Chondrocyte (in vitro differentiated cells): Measurements from ENCODE around the gene COBL. TPM values are rescaled to one million over a fixed set of nuclear protein-coding genes. Genes with fewer than 3 reads are reported as not detected.
"Not testable (repeated sequence)": the region's sequence is repeated elsewhere in the genome, so short reads cannot be mapped to it uniquely, and the experiment has no call there.

Source experiments
- DNase-seq: peaks from one replicate; pipeline ENCODE4 v3.0.0; 2021; ENCODE audit warnings: mixed read lengths, low spot score
- H3K27ac Mint-ChIP-seq: one replicate; pipeline ENCODE4 v1.8.0; 2021; ENCODE audit warnings: mild to moderate bottlenecking, moderate library complexity, mixed read lengths; ENCODE audit not compliant: unreplicated experiment
- H3K27me3 Mint-ChIP-seq: 2 replicates; pipeline ENCODE4 v1.8.0; 2021; ENCODE audit warnings: low read depth, mixed read lengths
- H3K36me3 Mint-ChIP-seq: 2 replicates; pipeline ENCODE4 v1.8.0; 2021; ENCODE audit warnings: low read depth, mixed read lengths
- H3K4me1 Mint-ChIP-seq: 2 replicates; pipeline ENCODE4 v1.8.0; 2021; ENCODE audit warnings: low read depth, mild to moderate bottlenecking, mixed read lengths
- H3K4me3 Mint-ChIP-seq: one replicate; pipeline ENCODE4 v1.8.0; 2021; ENCODE audit warnings: mild to moderate bottlenecking, moderate library complexity, mixed read lengths; ENCODE audit not compliant: unreplicated experiment
- H3K9me3 Mint-ChIP-seq: 2 replicates; pipeline ENCODE4 v1.8.0; 2021; ENCODE audit warnings: low read depth, mixed read lengths
- CTCF ChIP-seq: fragments of 200-600 bp; sonication (generic); IDR thresholded peaks from 2 replicates; pipeline ENCODE4 v1.5.0; 2021; ENCODE audit warnings: antibody characterized with exemption, mild to moderate bottlenecking, moderate library complexity
- total RNA-seq: library from RNA; stranded (reverse); gene quantifications from 3 replicates; pipeline ENCODE4 v1.2.1, GENCODE V29; 2021

The COBL gene
- total RNA-seq, 1 donor from 2014 or later = 0.17 TPM

- H3K27me3 Mint-ChIP-seq = peaks cover 11% of the 10 kb centered on the region
- peaks cover 4% of the 10 kb centered on the region for H3K9me3 Mint-ChIP-seq
- H3K36me3 Mint-ChIP-seq = no peaks in the 10 kb centered on the region
- no peak overlapping the region for H3K27ac Mint-ChIP-seq
- TF ChIP-seq CTCF = no peak
- H3K4me1 Mint-ChIP-seq = no peaks in the 10 kb centered on the region
- H3K4me3 Mint-ChIP-seq = no peak overlapping the region
- DNase-seq = no peak
Measured at GRCh38 chr7:51209426-51209825, 107.2 kb downstream of the COBL start.

GRCh38 chr7:51208125-51208524, 108.5 kb downstream of the COBL start:
- not testable (repeated sequence) for DNase-seq, H3K4me1 Mint-ChIP-seq, H3K4me3 Mint-ChIP-seq, H3K27ac Mint-ChIP-seq, H3K36me3 Mint-ChIP-seq
- peaks cover 12% of the 10 kb centered on the region for H3K9me3 Mint-ChIP-seq
- peaks cover 11% of the 10 kb centered on the region for H3K27me3 Mint-ChIP-seq

- H3K36me3 Mint-ChIP-seq = no peaks in the 10 kb centered on the region
- no peak for TF ChIP-seq CTCF
- no peak for DNase-seq
- H3K4me1 Mint-ChIP-seq = no peaks in the 10 kb centered on the region
- H3K27ac Mint-ChIP-seq = no peak overlapping the region
- peaks cover 12% of the 10 kb centered on the region for H3K9me3 Mint-ChIP-seq
- no peak overlapping the region for H3K4me3 Mint-ChIP-seq
- H3K27me3 Mint-ChIP-seq = peaks cover 56% of the 10 kb centered on the region
Measured at GRCh38 chr7:51198654-51199053, 118.0 kb downstream of the COBL start.

- H3K27me3 Mint-ChIP-seq = peaks cover 23% of the 10 kb centered on the region
- H3K36me3 Mint-ChIP-seq = no peaks in the 10 kb centered on the region
- no peak for TF ChIP-seq CTCF
- H3K9me3 Mint-ChIP-seq = peaks cover 6% of the 10 kb centered on the region
- no peak for DNase-seq
- H3K27ac Mint-ChIP-seq = no peak overlapping the region
- H3K4me3 Mint-ChIP-seq = no peak overlapping the region
- H3K4me1 Mint-ChIP-seq = peaks cover 5% of the 10 kb centered on the region
Measured at GRCh38 chr7:51190969-51191368, 125.6 kb downstream of the COBL start.

- H3K9me3 Mint-ChIP-seq = peaks cover under 1% of the 10 kb centered on the region
- H3K27ac Mint-ChIP-seq = no peak overlapping the region
- H3K4me3 Mint-ChIP-seq = no peak overlapping the region
- peaks cover 5% of the 10 kb centered on the region for H3K4me1 Mint-ChIP-seq
- DNase-seq = no peak
- no peak for TF ChIP-seq CTCF
- no peaks in the 10 kb centered on the region for H3K36me3 Mint-ChIP-seq
- peaks cover 17% of the 10 kb centered on the region for H3K27me3 Mint-ChIP-seq
Measured at GRCh38 chr7:51189777-51190176, 126.8 kb downstream of the COBL start.

- H3K4me1 Mint-ChIP-seq = peaks cover 5% of the 10 kb centered on the region
- H3K27me3 Mint-ChIP-seq = peaks cover 11% of the 10 kb centered on the region
- no peaks in the 10 kb centered on the region for H3K36me3 Mint-ChIP-seq
- no peaks in the 10 kb centered on the region for H3K9me3 Mint-ChIP-seq
- no peak overlapping the region for H3K27ac Mint-ChIP-seq
- TF ChIP-seq CTCF = no peak
- no peak overlapping the region for H3K4me3 Mint-ChIP-seq
- no peak for DNase-seq
Measured at GRCh38 chr7:51188987-51189386, 127.6 kb downstream of the COBL start.
